CD4-positive, CD25-positive, alpha-beta regulatory T cell (primary cell): ENCODE measurements around the gene PHEX. TPM values are rescaled to one million over a fixed set of nuclear protein-coding genes. Genes with fewer than 3 reads are reported as not detected.

ENCODE experiments used
- ATAC-seq, 2 donors: fragments of 150-1000 bp; cut with Tn5 transposase; one replicate each; pipeline ENCODE4 v1.10.0; 2021; ENCODE audit warnings: low read depth in 2 of 2, moderate number of reproducible peaks in 2 of 2, moderate library complexity in 1 of 2
- DNase-seq, 3 donors: peaks; one replicate each; pipeline versions ENCODE4 v3.0.0 to v3.0.0-alpha.2; 2012 to 2022; ENCODE audit warnings: mixed read lengths in 1 of 3
- H3K27ac ChIP-seq: one replicate; pipeline ENCODE4 v1.7.0; 2013; ENCODE audit warnings: mild to moderate bottlenecking, low read length; ENCODE audit not compliant: insufficient read depth, poor library complexity, severe bottlenecking
- H3K27me3 ChIP-seq: one replicate; pipeline ENCODE4 v1.7.0; 2013; ENCODE audit warnings: low read length; ENCODE audit not compliant: control insufficient read depth, insufficient read depth
- H3K36me3 ChIP-seq: one replicate; pipeline ENCODE4 v1.7.0; 2013; ENCODE audit warnings: mild to moderate bottlenecking, low read length, moderate library complexity; ENCODE audit not compliant: control insufficient read depth, insufficient read depth
- H3K4me1 ChIP-seq: 2 replicates; pipeline ENCODE4 v1.7.0; 2013; ENCODE audit warnings: mild to moderate bottlenecking, low read length; ENCODE audit not compliant: insufficient read depth, control insufficient read depth, poor library complexity, severe bottlenecking
- H3K4me3 ChIP-seq: one replicate; pipeline ENCODE4 v1.7.0; 2013; ENCODE audit warnings: low read depth, mild to moderate bottlenecking, low read length, moderate library complexity
- H3K9me3 ChIP-seq, 2 experiments: 1 replicate in 1 of 2; 2 replicates in 1 of 2; pipeline ENCODE4 v1.7.0; 2013; ENCODE audit warnings: low read length in 2 of 2, mild to moderate bottlenecking in 1 of 2, moderate library complexity in 1 of 2; ENCODE audit not compliant: control insufficient read depth in 2 of 2
- H3K27ac Mint-ChIP-seq, 3 donors: one replicate each; pipeline ENCODE4 v1.8.0; 2020 to 2022; ENCODE audit warnings: mild to moderate bottlenecking in 3 of 3, mixed read lengths in 3 of 3, moderate library complexity in 2 of 3
- H3K27me3 Mint-ChIP-seq: one replicate; pipeline ENCODE4 v1.8.0; 2022; ENCODE audit warnings: mild to moderate bottlenecking, mixed read lengths
- H3K36me3 Mint-ChIP-seq: one replicate; pipeline ENCODE4 v1.8.0; 2020; ENCODE audit warnings: mixed read lengths
- H3K4me1 Mint-ChIP-seq, 4 donors: one replicate each; pipeline ENCODE4 v1.8.0; 2020 to 2022; ENCODE audit warnings: mixed read lengths in 4 of 4, mild to moderate bottlenecking in 1 of 4
- H3K4me3 Mint-ChIP-seq, 4 donors: one replicate each; pipeline ENCODE4 v1.8.0; 2020 to 2022; ENCODE audit warnings: mild to moderate bottlenecking in 4 of 4, mixed read lengths in 4 of 4, moderate library complexity in 3 of 4
- H3K9me3 Mint-ChIP-seq, 7 donors: one replicate each; pipeline ENCODE4 v1.8.0; 2020 to 2022; ENCODE audit warnings: mixed read lengths in 7 of 7, mild to moderate bottlenecking in 3 of 7, moderate library complexity in 2 of 7
- polyA plus RNA-seq, 4 donors: library from polyadenylated mRNA; unstranded; fragments of 300-500 nt; fragmentation: Illumina TruSeq; gene quantifications; one replicate each; pipeline ENCODE4 v1.2.3, GENCODE V29; 2021
- total RNA-seq: library from RNA; stranded (reverse); gene quantifications from one replicate; pipeline ENCODE4 v1.2.3, GENCODE V29; 2022

Gene PHEX
- total and polyA plus RNA-seq, 5 donors from 2014 or later, result 0.10 to 1.0 (median 0.46) TPM; not detected in 1

- no peaks in the 10 kb centered on the region for H3K4me1 Mint-ChIP-seq
- H3K27ac Mint-ChIP-seq, result no peak overlapping the region
- no peak for ATAC-seq
- no peak for DNase-seq
- H3K36me3 ChIP-seq, result no peaks in the 10 kb centered on the region
- H3K27me3 ChIP-seq, result no peaks in the 10 kb centered on the region
- no peak overlapping the region for H3K27ac ChIP-seq
- H3K36me3 Mint-ChIP-seq, result no peaks in the 10 kb centered on the region
- no peak overlapping the region for H3K4me3 Mint-ChIP-seq
- no peaks in the 10 kb centered on the region for H3K27me3 Mint-ChIP-seq
- H3K4me1 ChIP-seq, result no peaks in the 10 kb centered on the region
- H3K9me3 ChIP-seq, result no peaks in the 10 kb centered on the region
- H3K4me3 ChIP-seq, result no peak overlapping the region
- no peaks in the 10 kb centered on the region for H3K9me3 Mint-ChIP-seq
Measured at GRCh38 chrX:22041907-22042530, 9.9 kb downstream of the PHEX start.

GRCh38 chrX:22043872-22044271 lies 11.7 kb downstream of the PHEX start:
- no peaks in the 10 kb centered on the region for H3K9me3 ChIP-seq
- no peak overlapping the region for H3K4me3 ChIP-seq
- Mint-ChIP-seq H3K36me3 (no peaks in the 10 kb centered on the region), H3K4me1 (no peaks in the 10 kb centered on the region), H3K27me3 (no peaks in the 10 kb centered on the region), H3K27ac (no peak overlapping the region), H3K4me3 (no peak overlapping the region), H3K9me3 (no peaks in the 10 kb centered on the region)
- no peak overlapping the region for H3K27ac ChIP-seq
- H3K27me3 ChIP-seq, result no peaks in the 10 kb centered on the region
- DNase-seq (no peak), ATAC-seq (no peak)
- H3K4me1 ChIP-seq, result no peaks in the 10 kb centered on the region
- H3K36me3 ChIP-seq, result no peaks in the 10 kb centered on the region

DNA sequence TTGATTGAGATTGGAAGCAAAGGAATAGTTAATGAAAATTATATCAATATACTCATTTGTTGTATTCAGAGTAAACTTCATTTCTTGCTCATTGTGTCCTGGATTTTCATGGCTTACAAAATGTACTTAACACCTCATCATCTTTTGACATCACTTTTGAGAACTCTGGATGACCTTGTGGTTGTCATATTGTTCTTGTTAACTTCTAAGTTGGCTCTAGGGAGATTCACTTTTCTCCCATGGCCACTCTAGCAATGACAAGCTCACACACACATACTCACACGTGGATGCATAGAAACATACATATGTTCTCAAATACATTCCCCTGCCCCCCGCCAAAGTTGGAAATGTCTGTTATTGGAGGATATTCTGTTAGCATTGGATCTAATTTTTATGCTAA lies 15.3 kb downstream of the PHEX start:
- Mint-ChIP-seq H3K4me3 (no peak overlapping the region), H3K27ac (no peak overlapping the region), H3K9me3 (no peaks in the 10 kb centered on the region), H3K4me1 (no peaks in the 10 kb centered on the region), H3K36me3 (no peaks in the 10 kb centered on the region), H3K27me3 (no peaks in the 10 kb centered on the region)
- H3K27ac ChIP-seq, result no peak overlapping the region
- no peaks in the 10 kb centered on the region for H3K36me3 ChIP-seq
- H3K9me3 ChIP-seq, result no peaks in the 10 kb centered on the region
- ATAC-seq, result no peak
- H3K27me3 ChIP-seq, result no peaks in the 10 kb centered on the region
- no peak overlapping the region for H3K4me3 ChIP-seq
- no peak for DNase-seq
- no peaks in the 10 kb centered on the region for H3K4me1 ChIP-seq

DNA sequence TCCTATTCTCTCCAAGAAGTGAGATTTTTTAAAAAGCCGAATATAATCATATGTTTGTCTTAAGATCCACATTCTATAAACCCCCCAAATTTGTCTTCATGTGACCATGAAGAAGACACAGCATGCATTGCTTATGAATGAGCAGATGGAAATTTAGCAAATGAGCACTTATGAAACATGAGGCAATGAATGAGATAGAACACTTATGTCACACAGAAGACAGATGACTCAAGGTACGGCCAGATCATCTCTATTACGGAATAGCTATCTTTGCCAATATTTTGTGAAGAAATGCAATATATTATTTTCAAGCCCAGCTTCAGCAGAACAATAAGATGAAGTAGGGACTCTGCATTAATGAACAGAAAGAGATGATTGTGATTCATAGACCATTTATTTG lies 21.4 kb downstream of the PHEX start:
- H3K27me3 Mint-ChIP-seq, result no peaks in the 10 kb centered on the region
- Histone ChIP-seq H3K9me3 (no peaks in the 10 kb centered on the region), H3K4me3 (no peak overlapping the region), H3K27me3 (no peaks in the 10 kb centered on the region), H3K27ac (no peak overlapping the region), H3K4me1 (no peaks in the 10 kb centered on the region), H3K36me3 (no peaks in the 10 kb centered on the region)
- no peak overlapping the region for H3K27ac Mint-ChIP-seq
- peaks cover 0 to 4% (median 0%) of the 10 kb centered on the region in 4 donors for H3K4me1 Mint-ChIP-seq
- no peaks in the 10 kb centered on the region for H3K36me3 Mint-ChIP-seq
- no peak overlapping the region for H3K4me3 Mint-ChIP-seq
- ATAC-seq, result no peak
- no peak for DNase-seq
- H3K9me3 Mint-ChIP-seq, result peaks cover 0 to 2% (median 0%) of the 10 kb centered on the region in 7 donors

DNA sequence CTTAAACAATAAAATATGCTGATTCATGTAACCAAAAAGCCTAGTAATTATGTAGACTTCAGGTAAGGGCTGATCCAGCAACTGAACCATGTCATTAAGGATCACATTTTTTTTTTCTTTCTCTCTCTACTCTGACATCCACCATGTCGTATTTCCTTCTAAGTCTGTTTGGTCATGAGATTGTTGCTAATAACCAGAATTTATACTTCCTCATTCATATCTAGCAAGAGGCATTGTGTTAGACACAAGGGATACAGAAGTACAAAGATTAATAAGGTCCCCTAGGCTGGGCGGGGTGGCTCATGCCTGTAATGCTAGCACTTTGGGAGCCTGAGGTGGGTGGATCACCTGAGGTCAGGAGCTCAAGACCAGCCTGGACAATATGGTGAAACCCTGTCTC lies 24.1 kb downstream of the PHEX start:
- Histone ChIP-seq H3K9me3 (no peaks in the 10 kb centered on the region), H3K27ac (no peak overlapping the region), H3K4me3 (no peak overlapping the region), H3K36me3 (no peaks in the 10 kb centered on the region), H3K4me1 (no peaks in the 10 kb centered on the region), H3K27me3 (no peaks in the 10 kb centered on the region)
- no peak overlapping the region for H3K4me3 Mint-ChIP-seq
- ATAC-seq, result no peak
- no peak overlapping the region for H3K27ac Mint-ChIP-seq
- H3K36me3 Mint-ChIP-seq, result no peaks in the 10 kb centered on the region
- H3K9me3 Mint-ChIP-seq, result peaks cover 0 to 2% (median 0%) of the 10 kb centered on the region in 7 donors
- DNase-seq, result no peak
- no peaks in the 10 kb centered on the region for H3K27me3 Mint-ChIP-seq
- H3K4me1 Mint-ChIP-seq, result peaks cover 0 to 8% (median 2%) of the 10 kb centered on the region in 4 donors

GRCh38 chrX:22057667-22058066 lies 25.5 kb downstream of the PHEX start:
- no peak for DNase-seq
- H3K4me1 ChIP-seq, result no peaks in the 10 kb centered on the region
- no peaks in the 10 kb centered on the region for H3K9me3 ChIP-seq
- H3K27me3 ChIP-seq, result no peaks in the 10 kb centered on the region
- no peak overlapping the region for H3K4me3 ChIP-seq
- no peak overlapping the region for H3K4me3 Mint-ChIP-seq
- no peak overlapping the region for H3K27ac ChIP-seq
- no peaks in the 10 kb centered on the region for H3K36me3 Mint-ChIP-seq
- H3K27ac Mint-ChIP-seq, result no peak overlapping the region
- no peak for ATAC-seq
- no peaks in the 10 kb centered on the region for H3K27me3 Mint-ChIP-seq
- peaks cover 0 to 8% (median 2%) of the 10 kb centered on the region in 4 donors for H3K4me1 Mint-ChIP-seq
- no peaks in the 10 kb centered on the region for H3K36me3 ChIP-seq
- H3K9me3 Mint-ChIP-seq, result peaks cover 0 to 2% (median 0%) of the 10 kb centered on the region in 7 donors

- H3K36me3 Mint-ChIP-seq, result no peaks in the 10 kb centered on the region
- H3K27me3 Mint-ChIP-seq, result no peaks in the 10 kb centered on the region
- H3K36me3 ChIP-seq, result no peaks in the 10 kb centered on the region
- H3K4me3 Mint-ChIP-seq, result no peak overlapping the region
- no peak for ATAC-seq
- H3K4me3 ChIP-seq, result no peak overlapping the region
- no peak overlapping the region for H3K27ac Mint-ChIP-seq
- H3K4me1 Mint-ChIP-seq, result peaks cover 0 to 13% (median 5%) of the 10 kb centered on the region in 4 donors
- H3K4me1 ChIP-seq, result no peaks in the 10 kb centered on the region
- no peaks in the 10 kb centered on the region for H3K27me3 ChIP-seq
- H3K27ac ChIP-seq, result no peak overlapping the region
- DNase-seq, result no peak
- no peaks in the 10 kb centered on the region for H3K9me3 ChIP-seq
- H3K9me3 Mint-ChIP-seq, result peaks cover 0 to 2% (median 0%) of the 10 kb centered on the region in 7 donors
Measured at GRCh38 chrX:22059775-22060174, 27.6 kb downstream of the PHEX start.
